GM21390 (cell line): Measurements from ENCODE around the gene ARSB.

Experiments used
- ATAC-seq: cut with Tn5 transposase; IDR thresholded peaks from one replicate; pipeline ENCODE4 v1.9.1; 2021; ENCODE audit not compliant: unreplicated experiment

The ARSB gene

DNA sequence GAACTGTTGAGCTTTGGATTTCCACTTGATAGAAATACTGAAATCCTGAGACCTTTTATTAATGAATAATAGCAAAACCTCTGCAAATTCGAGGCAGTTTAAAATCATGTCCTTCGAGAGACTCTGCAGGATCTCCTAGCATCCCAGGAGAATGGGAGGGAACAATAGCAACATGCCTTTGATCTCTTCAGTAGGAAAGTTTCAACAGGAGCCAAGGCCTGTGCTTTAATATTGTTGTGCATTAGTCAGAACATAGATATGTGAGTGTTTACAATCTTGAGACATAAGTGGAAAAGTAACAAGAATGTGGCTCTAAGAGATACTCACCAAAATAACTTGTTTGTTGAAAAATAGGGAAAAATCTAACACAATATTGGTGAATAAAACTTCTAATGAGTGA lies 253.2 kb downstream of the ARSB start:
- no peak for ATAC-seq

DNA sequence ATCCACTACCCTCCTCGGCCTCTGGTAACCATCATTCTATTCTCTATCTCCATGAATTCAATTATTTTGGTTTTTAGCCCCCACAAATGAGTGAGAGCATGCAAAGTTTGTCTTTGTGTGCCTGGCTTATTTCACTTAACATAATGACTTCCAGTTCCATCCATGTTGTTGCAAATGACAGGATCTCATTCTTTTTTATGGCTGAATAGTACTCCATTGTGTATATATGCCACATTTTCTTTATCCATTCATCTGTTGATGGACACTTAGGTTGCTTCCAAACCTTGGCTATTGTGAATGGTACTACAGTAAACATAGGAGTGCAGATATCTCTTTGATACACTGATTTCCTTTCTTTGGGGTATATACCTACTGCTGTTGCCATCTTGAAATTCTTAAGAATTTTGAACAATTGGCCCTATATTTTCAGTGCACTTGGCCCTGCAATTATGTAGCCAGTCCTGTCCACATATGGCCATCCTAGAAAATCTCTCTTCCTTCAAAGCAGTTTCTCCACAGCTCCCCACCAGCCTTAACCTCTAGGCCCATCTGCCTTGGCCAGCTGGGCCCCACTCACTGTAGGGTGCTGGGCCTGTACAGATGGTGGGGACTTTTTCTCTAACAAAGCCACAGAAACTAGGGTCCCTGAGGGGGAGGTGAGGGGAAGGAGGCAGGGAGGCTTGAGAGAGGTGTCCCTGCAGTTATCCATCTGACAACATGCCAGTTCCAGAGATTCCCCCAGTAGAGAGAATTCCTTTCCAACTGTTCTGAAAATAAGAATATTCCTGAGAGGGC lies 254.6 kb downstream of the ARSB start:
- ATAC-seq = no peak

DNA sequence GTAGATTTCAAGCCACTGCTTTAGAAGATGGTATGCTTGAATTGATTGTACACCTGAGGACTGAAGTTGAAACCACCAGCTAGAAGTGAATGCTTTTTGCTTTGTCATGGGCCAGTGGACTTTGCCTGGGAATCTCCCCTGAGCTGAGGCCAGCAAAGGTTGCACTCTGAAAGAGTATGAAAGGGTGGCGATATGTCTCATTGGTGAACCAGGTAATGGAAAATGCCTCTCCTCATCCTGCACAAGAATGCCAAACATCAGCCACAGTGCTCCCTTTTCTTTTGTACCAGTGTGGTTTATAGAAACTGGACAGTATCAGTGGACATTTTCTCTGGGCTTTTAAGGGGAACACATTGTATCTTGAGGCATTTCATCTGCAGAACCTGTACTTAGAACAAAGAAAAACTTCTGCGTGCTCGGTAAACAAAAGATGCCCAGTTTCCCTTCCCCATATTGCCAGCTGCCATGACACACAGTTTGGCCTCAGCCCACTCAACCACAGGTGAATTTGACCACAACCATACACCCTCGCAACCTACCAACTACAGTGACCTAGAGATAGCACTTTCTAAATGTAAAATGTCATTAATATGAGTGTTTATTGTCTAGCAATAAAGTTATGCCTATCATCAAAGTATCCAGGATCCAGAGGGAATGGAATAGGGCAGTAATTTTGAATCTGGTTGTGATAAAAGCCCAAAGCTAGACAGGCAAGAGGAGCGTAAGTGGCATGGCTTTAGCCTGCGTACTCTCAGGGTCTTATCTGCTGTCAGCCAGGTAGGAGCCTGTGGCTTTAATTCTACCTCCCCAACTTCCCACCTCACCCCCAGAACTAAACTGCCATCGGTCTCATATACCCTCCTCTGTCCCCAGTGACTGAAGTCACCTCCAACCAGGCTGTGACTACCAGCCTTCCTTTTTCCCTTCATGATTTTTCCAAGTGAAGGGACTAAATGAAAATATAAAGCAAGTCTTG lies 257.0 kb downstream of the ARSB start:
- ATAC-seq = peak; percentile 80
